IPS-20b (cell line): ENCODE results near the gene P2RY6.

ENCODE experiments used
- H3K27ac ChIP-seq: one replicate; pipeline ENCODE4 v1.5.1; 2013; ENCODE audit warnings: low read length
- H3K27me3 ChIP-seq: 2 replicates; pipeline ENCODE4 v1.6.1; 2013; ENCODE audit warnings: mild to moderate bottlenecking, low read length, inconsistent platforms; ENCODE audit not compliant: insufficient read depth
- H3K36me3 ChIP-seq: 2 replicates; pipeline ENCODE4 v1.6.1; 2013; ENCODE audit warnings: low read depth, mild to moderate bottlenecking, inconsistent platforms, low read length, moderate library complexity; ENCODE audit not compliant: insufficient read depth
- H3K4me1 ChIP-seq: 2 replicates; pipeline ENCODE4 v1.6.1; 2013; ENCODE audit warnings: mild to moderate bottlenecking, control low read depth, inconsistent platforms, low read length, moderate library complexity; ENCODE audit not compliant: insufficient read depth
- H3K4me3 ChIP-seq: 2 replicates; pipeline ENCODE4 v1.5.1; 2013; ENCODE audit warnings: mild to moderate bottlenecking, low read length, inconsistent platforms
- H3K9ac ChIP-seq: 2 replicates; pipeline ENCODE4 v1.6.1; 2013; ENCODE audit warnings: low read depth, mild to moderate bottlenecking, inconsistent platforms, low read length, moderate library complexity
- H3K9me3 ChIP-seq: 2 replicates; pipeline ENCODE4 v1.6.1; 2013; ENCODE audit warnings: mild to moderate bottlenecking, low read depth, low read length, inconsistent platforms; ENCODE audit not compliant: insufficient read depth

P2RY6 gene

DNA sequence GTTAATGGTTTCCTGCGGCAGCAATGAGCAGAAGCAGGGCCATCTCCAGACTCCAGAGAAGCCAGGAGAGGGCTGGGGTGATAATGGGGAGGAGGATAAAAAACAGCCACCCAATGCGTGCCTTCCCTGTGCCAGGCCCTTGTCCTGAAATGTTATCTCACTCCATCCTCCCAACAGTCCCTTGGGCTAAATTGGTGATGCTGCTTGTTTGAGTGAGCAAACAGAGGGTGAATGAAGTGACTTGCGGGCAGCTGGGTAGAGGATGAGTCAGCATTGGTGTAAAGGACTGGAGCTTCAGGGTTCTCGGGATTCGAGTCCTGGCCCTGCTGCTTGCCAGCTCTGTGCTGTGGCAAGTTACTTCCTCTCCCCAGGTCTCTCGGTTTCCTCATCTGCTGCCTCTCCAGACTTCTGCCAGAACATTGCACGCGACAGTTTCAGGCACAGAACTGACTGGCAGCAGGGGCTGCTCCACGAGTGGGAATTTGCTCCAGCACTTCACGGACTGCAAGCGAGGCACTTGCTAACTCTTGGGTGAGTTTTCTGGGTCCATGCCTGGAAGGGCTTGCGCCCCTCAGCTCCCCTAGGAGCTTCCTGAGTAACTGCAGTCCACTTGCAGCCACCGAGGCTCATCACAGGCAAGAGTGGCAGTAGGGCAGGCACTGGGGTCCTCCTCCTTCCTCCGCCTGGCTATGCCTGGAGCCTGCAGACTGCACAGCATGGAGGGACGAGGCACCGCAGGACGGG, at the start of gene P2RY6:
Gene P2RY6, plus strand, starts transcription at position 403 of the 744 bp plus-strand sequence. CDS start 24,181 bp downstream, outside the sequence.
- Histone ChIP-seq H3K9ac (no peak within 1 kb of the TSS), H3K4me3 (no peak within 1 kb of the TSS), H3K4me1 (no peaks in the 10 kb centered on the region), H3K9me3 (no peaks in the 10 kb centered on the region), H3K27me3 (peaks cover 10% of the 10 kb centered on the region; the same call in 1 of the 2 replicates), H3K36me3 (no peaks in the 10 kb centered on the region), H3K27ac (no peak within 1 kb of the TSS)

GRCh38 chr11:73223998-73224730, 48.0 kb upstream of the P2RY6 start:
- H3K27ac ChIP-seq = no peak overlapping the region
- H3K36me3 ChIP-seq = no peaks in the 10 kb centered on the region
- H3K27me3 ChIP-seq = peaks cover 22% of the 10 kb centered on the region
- no peaks in the 10 kb centered on the region for H3K9me3 ChIP-seq
- no peak overlapping the region for H3K4me3 ChIP-seq
- peaks cover 9% of the 10 kb centered on the region; the same call in 1 of the 2 replicates for H3K4me1 ChIP-seq
- H3K9ac ChIP-seq = no peak overlapping the region

DNA sequence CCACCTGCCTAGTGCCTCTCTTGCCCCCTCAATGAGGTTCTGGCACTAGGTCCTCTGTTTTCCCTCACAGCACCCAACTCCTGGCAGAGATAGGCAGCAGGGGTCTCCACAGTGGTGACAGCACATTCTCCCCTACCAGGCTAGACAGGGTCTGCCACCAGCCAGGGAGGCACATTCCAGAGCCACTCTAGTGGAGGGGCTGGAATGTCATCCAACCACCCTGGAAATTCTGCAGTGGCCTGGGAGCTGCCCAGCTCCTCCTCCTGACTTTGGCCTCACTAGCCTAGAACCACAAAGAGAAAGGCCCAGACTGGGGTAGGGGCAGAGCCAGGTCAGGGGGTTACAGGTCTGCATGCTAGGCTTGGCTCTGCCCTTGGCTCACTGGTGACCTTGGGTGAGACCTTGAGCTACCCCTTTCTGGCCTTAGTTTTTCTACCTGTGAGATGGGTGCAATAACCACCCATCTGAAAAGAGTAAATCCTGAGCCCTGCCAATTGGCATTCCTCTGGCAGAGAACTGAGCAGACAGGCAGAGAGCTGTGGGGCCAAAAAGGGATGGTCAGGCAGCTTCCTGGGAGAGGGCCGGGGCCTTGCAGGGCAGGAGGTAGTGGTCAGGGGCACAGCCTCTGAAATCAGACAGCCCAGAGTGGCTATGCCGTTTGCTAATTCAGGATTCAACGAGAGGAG, 47.0 kb upstream of the P2RY6 start:
- no peak overlapping the region for H3K9ac ChIP-seq
- H3K27me3 ChIP-seq = peaks cover 12% of the 10 kb centered on the region
- H3K27ac ChIP-seq = no peak overlapping the region
- no peaks in the 10 kb centered on the region for H3K36me3 ChIP-seq
- H3K9me3 ChIP-seq = no peaks in the 10 kb centered on the region
- H3K4me3 ChIP-seq = no peak overlapping the region
- peaks cover 9% of the 10 kb centered on the region; the same call in 1 of the 2 replicates for H3K4me1 ChIP-seq

DNA sequence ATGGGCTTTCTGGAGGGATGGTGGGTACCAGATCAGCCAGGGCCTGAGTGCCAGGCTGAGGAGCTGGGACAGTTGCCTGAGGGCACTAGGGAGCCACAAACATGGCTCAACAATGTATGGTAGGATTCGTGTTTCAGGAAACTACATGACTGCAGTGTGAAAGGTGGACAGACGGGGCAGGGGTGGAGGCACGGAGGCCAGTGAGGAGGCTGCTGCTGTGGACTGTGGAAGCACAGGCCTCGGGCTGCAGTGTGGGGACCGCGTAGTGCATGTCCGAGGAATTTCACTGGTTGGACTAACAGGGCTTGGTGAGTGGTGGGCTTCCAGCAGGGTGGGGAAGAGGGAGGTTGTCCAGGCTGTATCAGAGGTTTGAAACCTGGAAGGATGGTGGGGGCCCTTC, 46.3 kb upstream of the P2RY6 start:
- Histone ChIP-seq H3K36me3 (no peaks in the 10 kb centered on the region), H3K27ac (no peak overlapping the region), H3K4me1 (peaks cover 9% of the 10 kb centered on the region; the same call in 1 of the 2 replicates), H3K27me3 (peaks cover 5% of the 10 kb centered on the region; the same call in 1 of the 2 replicates), H3K9me3 (no peaks in the 10 kb centered on the region), H3K9ac (no peak overlapping the region), H3K4me3 (no peak overlapping the region)

- Histone ChIP-seq H3K27me3 (no peaks in the 10 kb centered on the region; the same call in 1 of the 2 replicates), H3K4me3 (no peak overlapping the region), H3K9me3 (no peaks in the 10 kb centered on the region), H3K4me1 (peaks cover 9% of the 10 kb centered on the region; the same call in 1 of the 2 replicates), H3K9ac (no peak overlapping the region), H3K36me3 (no peaks in the 10 kb centered on the region), H3K27ac (no peak overlapping the region)
Measured at GRCh38 chr11:73226297-73227006, 45.7 kb upstream of the P2RY6 start.

DNA sequence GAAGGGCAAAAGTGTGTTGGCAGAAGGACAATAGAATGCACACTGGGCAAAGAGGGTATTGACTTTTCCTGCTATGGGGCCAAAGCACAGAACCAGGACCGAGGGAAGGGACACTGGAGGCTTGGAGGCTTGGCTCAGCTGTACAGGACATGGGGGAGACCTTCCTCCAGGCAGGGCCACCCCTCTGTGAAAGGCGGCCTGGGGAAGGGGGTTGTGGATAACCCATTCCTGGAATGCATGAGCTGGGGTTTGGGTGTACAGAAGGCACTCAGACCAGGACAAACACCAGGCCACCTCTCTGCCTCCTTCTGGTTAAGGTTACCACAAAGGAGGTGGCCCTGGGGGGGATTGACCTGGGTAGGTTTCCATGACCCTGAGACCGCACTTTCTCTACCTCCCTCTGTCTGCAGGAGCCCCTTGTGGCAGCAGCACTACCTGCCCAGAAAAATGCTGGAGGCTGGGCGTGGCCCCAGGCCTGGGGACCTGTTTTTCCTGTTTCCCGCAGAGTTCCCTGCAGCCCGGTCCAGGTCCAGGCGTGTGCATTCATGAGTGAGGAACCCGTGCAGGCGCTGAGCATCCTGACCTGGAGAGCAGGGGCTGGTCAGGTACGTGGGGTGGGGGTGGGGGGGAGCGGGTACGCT, 44.4 kb upstream of the P2RY6 start:
- peak overlapping the region; percentile 31; the same call in 1 of the 2 replicates for H3K4me3 ChIP-seq

DNA sequence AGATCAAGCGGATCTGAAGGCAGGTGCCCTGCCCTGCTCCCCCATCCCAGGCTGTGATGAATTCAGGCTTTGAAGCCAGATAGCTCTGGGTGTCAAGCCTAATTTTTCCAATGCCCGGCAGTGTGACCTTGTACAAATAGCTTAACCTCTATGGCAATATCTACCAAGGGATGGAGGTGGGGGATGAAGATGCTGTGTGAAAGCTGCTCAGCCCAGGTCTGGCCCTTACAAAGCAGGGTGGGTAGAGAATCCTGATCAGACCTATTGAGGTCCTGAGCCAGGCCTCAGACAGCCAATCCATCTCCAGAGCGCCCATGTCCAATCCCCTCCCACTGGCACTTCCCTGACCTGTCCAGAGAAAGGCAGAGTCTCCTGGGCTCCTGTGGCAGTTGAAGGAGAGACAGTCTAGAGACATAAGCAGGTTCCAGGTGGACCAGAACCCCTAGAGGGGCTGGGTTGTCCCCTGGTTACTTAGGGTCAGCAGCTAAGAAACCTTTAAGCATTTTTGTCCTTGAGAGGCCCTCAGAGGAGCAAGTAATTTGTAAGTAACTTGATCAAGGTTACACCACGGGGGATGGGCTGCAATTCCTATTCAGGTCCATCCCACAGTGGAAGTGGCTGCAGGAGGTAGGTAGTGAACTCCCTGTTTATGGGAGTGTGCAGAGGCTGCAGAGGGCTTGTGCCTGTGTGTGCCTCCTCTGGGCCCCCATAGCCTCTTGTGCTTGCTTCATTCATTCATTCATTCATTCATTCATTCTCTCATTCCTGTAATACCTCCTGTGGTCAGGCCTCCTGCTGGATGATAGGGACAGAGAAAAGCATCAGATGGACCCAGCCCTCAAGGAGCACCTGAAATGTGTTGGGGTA, 43.6 kb upstream of the P2RY6 start:
- Histone ChIP-seq H3K36me3 (no peaks in the 10 kb centered on the region), H3K9me3 (no peaks in the 10 kb centered on the region), H3K27ac (no peak overlapping the region), H3K4me3 (no peak overlapping the region; the same call in 1 of the 2 replicates), H3K27me3 (no peaks in the 10 kb centered on the region), H3K4me1 (peaks cover 9% of the 10 kb centered on the region; the same call in 1 of the 2 replicates), H3K9ac (no peak overlapping the region)

More for the DNA sequence above, 44.4 kb upstream of the P2RY6 start:
- Histone ChIP-seq H3K9ac (no peak overlapping the region), H3K4me1 (peaks cover 9% of the 10 kb centered on the region; the same call in 1 of the 2 replicates), H3K27ac (no peak overlapping the region), H3K36me3 (no peaks in the 10 kb centered on the region), H3K27me3 (no peaks in the 10 kb centered on the region), H3K9me3 (no peaks in the 10 kb centered on the region)

GRCh38 chr11:73229321-73229895, 42.7 kb upstream of the P2RY6 start:
- Histone ChIP-seq H3K27me3 (no peaks in the 10 kb centered on the region), H3K27ac (no peak overlapping the region), H3K4me3 (no peak overlapping the region), H3K9ac (no peak overlapping the region), H3K9me3 (no peaks in the 10 kb centered on the region), H3K4me1 (peaks cover 9% of the 10 kb centered on the region; the same call in 1 of the 2 replicates), H3K36me3 (no peaks in the 10 kb centered on the region)

DNA sequence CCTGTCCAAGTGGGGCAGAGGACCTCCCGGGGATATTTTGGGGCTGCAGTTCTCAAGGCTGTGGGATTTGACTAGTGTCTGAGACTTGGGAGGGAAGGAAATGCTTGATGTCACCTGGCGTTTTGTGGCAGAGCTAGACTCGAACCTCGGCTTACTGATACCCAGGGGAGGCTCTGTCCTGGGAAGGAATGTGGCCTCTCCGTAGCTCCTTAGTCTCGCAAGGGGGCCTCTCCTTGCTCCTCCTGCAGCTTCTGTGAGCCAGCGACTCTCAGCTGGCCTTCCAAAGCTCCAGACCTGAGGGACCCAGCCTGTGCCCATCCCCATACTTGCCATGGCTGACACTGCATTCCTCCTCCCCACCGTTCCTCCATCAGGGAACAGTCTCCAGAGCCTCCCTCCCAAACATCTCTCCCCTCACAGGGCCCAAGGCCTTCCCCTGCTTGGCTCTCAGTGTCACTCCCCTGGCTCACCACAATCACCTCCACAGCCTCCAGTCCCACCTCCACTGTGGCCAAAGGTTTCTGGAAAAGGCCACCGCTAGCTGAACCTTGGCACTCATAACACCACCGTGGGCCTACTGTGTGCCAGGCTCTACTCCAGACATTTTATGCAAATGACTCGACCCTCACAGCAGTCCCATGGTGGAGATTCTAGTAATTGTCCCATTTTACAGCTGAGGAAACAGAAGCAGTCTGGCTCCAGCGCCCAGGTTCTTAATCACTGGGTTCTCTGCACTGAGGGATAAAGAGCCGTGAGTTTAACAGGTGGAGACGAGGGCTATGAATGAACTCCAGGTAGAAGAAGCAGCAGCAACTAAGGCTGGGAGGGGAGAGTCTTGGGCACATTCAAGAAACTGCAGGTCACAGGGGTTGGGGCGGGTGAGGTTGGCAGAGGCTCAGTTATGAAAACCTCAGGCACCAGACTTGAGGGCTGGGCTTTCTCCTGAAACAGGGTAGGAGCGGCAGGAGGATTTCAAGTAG, 42.0 kb upstream of the P2RY6 start:
- Histone ChIP-seq H3K27ac (no peak overlapping the region), H3K9ac (no peak overlapping the region), H3K4me3 (no peak overlapping the region), H3K4me1 (peaks cover 9% of the 10 kb centered on the region; the same call in 1 of the 2 replicates), H3K27me3 (no peaks in the 10 kb centered on the region), H3K9me3 (no peaks in the 10 kb centered on the region), H3K36me3 (no peaks in the 10 kb centered on the region)
